Urothelium cell line (cell line): ENCODE measurements around the gene TMUB1.

Source experiments
- DNase-seq: peaks from one replicate; pipeline ENCODE4 v3.0.0; 2011; ENCODE audit warnings: low spot score, mixed read lengths
- FAIRE-seq: peaks from 2 replicates; lab custom pipeline; 2011; peaks lifted over from hg19 to GRCh38; lab: Jason Lieb, UNC

Gene TMUB1

GRCh38 chr7:151121380-151122170 is 38.3 kb upstream of the TMUB1 start:
- no peak for FAIRE-seq
- no peak for DNase-seq

DNA sequence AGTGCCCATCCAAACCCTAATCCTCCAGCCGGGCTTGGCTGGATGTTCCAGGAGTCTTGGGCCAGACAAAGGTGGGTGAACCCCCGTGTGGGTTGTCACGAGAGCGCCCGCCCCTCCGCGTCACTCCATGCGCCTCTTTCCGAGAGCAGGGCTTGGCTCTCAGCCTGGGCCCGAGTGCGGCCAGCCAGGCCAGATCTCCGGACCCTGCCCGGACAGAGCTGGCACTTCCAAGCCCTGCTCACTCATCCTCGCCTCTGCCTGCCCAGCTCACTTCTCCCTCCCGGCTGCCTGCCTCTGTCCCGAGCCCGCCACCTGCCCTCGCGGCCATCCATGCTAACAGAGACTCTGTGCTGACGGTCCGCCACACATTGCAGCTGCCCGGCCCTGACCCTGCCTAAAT is 37.6 kb upstream of the TMUB1 start:
- no peak for DNase-seq
- FAIRE-seq, result no peak

- FAIRE-seq, result no peak
- no peak for DNase-seq
These were observed 36.6 kb upstream of the TMUB1 start for GRCh38 chr7:151119902-151120301.

DNA sequence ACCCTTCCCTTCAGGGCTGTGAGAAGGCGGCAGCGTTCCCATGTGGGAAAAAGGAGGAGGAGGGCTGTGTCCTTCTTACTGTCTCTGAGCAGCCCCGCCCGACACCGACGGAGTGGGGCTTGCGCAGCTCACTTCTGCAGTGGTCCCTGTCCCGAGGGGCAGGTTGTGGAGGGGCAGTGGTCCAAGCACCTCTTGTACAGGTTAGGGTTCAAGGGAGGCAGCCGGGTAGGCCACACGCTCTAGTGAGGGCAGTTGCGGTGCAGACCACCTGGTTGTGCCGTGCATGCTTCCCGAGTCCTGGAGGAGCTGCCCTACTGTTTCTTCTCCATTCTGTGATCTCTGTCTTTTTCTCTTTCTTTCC is 35.7 kb upstream of the TMUB1 start:
- no peak for FAIRE-seq
- DNase-seq, result no peak

DNA sequence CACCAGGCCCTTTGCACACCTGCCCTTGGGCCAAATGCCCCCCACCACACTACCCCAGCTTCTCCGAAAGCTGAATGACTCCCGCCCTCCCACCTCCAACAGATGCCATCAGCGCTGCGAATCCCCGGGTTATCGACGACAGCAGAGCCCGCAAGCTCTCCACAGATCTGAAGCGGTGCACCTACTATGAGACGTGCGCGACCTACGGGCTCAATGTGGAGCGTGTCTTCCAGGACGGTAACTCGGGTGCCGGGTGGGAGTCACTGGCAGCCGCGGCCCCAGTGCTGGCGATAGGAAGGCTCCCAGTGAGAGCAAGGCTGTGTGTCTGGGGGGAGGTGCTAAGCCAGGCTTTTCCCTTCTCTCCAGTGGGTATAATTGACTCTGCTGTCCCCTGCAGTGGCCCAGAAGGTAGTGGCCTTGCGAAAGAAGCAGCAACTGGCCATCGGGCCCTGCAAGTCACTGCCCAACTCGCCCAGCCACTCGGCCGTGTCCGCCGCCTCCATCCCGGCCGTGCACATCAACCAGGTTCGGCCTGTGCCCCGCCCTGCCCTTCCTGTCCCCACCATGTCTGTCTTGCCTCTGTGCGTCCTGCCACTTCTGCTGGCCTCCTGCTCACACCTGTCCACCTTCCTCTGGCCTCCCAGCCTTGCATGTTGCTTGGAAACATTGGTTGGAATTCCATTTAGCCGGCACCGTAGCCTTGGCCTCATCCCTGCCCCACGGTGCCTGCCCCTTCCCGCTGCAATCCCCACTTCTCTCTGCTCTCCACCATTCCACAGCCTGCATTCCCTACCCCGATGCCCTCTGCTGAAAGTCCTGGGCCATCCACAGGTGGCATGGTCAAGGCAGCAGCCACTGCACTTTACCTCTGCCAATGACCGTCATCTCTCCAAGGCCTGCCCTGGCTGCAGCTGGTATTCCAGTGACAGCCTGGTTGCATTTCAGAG is 35.1 kb upstream of the TMUB1 start:
- FAIRE-seq (no peak), DNase-seq (no peak)

- DNase-seq, result no peak
- FAIRE-seq, result no peak
These were observed 34.3 kb upstream of the TMUB1 start for GRCh38 chr7:151117565-151117964.

GRCh38 chr7:151116603-151117440 is 33.5 kb upstream of the TMUB1 start:
- DNase-seq (no peak), FAIRE-seq (no peak)

GRCh38 chr7:151115836-151116418 is 32.6 kb upstream of the TMUB1 start:
- peak; percentile 29 for DNase-seq
- FAIRE-seq, result no peak

- no peak for FAIRE-seq
These were observed 32.0 kb upstream of the TMUB1 start for GRCh38 chr7:151115121-151115835.

DNA sequence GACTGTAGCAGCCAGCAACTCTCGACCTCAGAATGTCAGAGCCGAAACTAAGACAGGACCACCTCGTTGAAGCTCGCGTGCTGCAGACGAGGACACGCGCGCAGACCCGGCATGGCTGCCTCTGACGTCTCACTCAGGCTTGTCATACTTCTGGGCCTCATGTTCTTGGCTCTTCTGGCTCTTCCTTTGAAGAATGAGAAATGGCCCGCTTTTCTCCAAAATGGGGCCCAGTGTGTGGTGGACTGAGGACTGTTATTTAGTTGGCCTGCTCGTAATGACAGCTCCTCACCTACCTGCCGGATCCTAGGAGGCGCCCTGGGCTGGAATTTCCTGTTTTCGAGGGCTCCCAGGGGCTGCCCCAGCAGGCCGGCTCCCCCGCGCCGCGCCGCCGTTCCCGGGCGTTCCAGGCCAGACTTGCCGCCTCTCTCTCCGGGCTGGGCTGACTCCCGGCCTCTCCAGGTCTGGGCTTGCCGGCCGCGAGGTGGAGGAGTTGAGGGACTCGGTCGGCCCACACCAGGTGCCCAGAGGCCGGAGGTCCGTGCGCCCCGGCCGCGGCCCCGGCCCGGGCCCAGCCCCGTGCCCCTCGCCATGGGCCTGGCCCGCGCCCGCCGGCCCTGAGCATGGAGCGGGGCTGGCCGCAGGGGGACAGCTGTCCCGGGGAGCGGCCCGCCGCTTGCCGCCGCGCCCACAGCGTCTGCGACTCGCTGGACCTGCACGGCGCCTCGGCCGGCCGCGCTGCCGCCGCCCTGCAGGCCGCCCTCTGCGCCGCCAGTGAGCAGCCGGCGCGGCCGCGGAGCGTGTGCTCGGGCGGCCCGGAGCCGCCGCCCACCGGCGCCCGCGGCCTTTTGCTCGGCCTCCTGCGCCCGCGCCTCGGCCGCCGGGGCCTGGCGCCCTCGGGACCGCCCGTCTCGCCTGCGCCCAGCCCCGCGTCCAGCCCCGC is 31.1 kb upstream of the TMUB1 start:
- FAIRE-seq (no peak), DNase-seq (peak; percentile 3)

More at GRCh38 chr7:151115121-151115835, 32.0 kb upstream of the TMUB1 start:
- no peak for DNase-seq

DNA sequence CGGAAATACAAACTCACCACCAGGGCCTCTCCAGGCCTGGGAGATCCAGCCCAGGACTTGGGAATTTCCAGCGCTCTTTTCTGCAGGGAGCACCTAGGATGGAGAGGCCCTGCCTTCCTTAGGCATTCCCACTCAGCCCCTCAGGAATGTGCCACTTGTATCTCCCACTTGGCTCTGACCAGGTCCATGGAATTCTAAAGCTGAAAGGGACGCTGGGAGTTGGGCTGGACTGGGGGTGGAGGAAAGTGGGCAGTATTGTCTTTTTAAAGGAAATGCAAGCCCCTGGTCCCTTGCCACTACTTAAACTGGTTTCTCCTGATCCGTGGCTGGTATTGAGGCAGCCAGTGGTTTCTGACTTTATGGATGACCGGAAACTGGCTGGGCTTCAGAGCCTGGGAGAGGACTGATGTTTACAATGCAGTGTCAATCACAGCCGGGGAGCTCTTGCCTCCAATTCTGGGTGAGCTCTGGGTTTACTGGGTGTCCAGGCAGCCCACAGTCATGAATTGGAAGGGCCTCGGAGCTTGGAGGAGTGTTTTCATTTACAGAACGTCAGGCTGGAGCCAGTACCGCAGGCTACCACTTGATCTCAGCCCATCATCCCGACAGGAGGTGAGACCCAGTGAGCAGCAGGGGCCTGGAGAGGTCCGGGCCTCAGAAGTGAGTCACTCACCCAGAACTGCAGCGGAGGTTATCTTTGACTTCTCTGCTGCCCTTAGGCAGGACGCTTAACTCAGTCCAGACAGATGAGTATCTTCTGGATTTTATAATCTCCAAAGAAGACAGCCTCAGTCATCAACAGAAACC is 30.3 kb upstream of the TMUB1 start:
- FAIRE-seq (no peak), DNase-seq (peak; percentile 52)

DNA sequence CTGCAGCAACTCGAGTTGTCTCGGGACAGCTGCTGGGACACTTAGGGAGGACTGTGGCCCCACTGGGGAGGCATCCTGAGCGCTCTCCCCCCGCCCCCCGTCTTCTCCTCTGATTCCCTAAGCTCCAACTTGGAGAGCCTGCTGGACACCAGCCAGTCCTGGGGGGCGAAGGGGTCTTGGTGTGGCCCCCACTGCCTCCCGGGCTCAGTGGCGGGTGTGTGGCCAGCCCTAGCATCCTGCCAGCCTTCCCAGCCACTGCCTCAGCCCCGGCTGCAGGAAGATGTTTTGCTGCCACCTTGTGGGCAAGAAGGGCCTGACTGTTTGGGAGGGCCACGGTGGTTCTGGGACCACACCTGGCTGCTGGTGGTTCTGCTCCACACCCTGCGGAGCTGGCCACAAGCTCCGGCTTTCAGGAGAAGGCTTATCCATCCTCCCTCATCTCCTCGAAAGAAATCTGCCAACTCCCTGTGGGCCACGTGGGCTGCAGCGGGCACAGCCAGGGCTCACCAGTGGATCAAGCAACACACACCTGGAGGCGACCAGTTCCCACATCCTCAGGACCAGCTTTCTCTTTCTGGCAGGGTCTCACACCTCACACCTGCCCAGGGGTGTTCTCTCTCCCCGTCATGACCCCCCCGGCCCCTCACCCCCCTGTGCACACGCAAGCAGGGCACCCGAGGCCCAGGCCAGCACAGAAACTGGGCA is 27.8 kb upstream of the TMUB1 start:
- FAIRE-seq, result no peak
- DNase-seq, result peak; percentile 48

DNA sequence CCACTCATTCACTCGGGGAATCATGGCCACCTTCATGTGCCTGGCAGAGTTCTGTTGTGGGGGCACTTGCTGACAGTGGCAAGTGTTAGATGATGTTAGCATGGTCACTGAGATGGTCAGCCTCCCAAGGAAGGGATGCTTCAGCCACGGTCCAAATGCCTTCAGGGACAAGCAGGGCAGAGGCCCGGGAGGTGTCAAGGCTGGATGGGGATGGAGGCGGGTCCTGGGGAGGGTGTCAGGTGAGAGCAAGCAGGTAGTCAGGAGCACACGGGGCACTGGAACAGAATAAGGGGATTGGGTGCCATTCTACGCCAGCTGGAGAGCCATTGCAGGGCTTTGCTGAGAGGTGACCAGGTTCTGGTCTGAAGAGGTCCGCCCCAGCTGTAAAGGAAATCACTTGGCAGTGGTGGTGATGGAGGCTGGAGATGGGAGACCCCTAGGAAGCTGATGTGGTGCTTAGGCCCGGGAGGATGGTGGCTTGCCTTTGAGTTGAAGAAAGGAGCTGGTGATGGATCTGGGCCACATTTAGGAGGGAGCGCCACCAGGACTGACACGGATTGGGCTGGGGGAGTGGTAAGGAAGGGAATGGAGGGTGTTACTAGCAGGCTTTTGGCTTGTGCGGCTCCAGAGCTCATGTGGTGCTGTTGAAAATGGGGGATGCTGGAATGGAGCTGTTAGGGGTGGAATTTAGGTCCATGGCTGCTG is 27.1 kb upstream of the TMUB1 start:
- DNase-seq (no peak), FAIRE-seq (no peak)

DNA sequence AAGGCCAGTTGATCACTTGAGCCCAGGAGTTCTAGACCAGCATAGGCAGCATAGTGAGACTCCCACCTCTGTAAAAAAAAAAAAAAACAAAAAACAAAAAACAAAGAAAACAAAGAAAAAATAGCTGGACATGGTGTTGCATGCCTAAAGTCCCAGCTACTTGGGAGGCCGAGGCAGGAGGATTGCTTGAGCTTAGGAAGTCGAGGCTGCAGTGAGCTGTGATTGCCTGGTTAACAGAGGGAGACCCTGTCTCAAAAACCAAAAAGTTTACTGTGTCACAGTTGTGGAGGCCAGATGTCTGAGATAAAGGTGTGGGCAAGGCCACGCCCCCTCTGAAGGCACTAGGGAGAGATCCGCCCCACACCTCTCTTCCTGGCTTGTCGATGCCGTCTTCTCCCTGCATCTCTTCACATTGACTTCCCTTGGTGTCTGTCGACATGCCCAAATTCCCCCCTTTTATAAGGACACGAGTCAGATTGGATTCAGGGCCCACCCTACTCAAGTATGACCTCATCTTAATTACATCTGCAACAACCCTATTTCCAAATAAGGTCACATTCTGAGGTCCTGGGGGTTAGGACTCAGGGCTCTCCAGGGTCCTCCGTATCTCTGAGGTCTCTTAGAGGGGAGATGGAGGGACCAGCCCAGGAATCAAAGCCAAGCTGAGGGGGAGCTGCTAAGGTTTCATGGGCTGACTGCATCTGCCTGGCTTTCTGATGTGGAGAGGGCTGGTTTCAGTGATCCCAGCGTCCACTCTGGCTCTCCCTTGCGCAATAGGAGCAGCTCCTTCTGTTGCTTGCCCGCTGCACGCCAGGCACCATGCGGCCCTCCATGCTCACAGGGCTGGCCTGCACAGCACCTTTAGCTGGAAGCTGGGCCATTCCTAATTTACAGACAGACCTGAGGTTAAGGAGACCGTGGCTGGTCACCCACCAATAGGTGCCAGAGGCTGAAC is 26.1 kb upstream of the TMUB1 start:
- DNase-seq (no peak), FAIRE-seq (no peak)

DNA sequence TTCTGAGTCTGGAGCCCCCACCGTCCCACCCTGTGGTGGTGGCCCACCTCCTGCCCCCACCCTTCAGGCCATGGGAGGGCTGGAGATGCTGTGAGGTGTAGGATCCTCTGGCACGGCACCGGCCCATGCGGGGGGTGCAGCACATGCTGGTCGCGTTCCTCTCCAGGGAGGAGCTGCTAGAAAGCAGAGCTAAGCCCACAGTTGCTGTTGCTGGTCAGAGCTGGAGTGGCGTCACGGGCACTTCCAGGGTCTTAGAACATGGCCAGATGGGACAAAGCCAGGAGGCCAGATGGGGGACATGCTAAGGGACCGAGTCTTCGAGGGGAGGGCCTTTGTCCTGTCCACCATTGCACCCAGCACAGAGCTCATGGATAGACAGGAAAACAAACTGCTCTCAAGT is 24.6 kb upstream of the TMUB1 start:
- no peak for FAIRE-seq
- no peak for DNase-seq
